HL-60 (cell line): Measurements from ENCODE around the gene PSME3.

ENCODE experiments used
- DNase-seq, 2 experiments: peaks; one replicate each; pipeline ENCODE4 v3.0.0-alpha.2; 2010 to 2020; ENCODE audit warnings: low read depth in 1 of 2, low spot score in 1 of 2
- H3K27ac ChIP-seq: fragments of 250-450 bp; sonication (Bioruptor Pico); replicated peaks from 2 replicates; pipeline ENCODE4 v1.5.1; 2020; ENCODE audit warnings: mild to moderate bottlenecking, moderate library complexity
- H3K27me3 ChIP-seq: fragments of 250-450 bp; sonication (Bioruptor Pico); 2 replicates; pipeline ENCODE4 v1.5.1; 2021; ENCODE audit warnings: mild to moderate bottlenecking, moderate library complexity; ENCODE audit not compliant: insufficient read depth, poor library complexity, severe bottlenecking
- H3K4me3 ChIP-seq: replicated peaks from 2 replicates; pipeline ENCODE4 v1.5.1; 2011; ENCODE audit warnings: mild to moderate bottlenecking, control low read depth, low read length; ENCODE audit not compliant: insufficient read depth
- CTCF ChIP-seq: IDR thresholded peaks from one replicate; pipeline ENCODE4 v1.5.1; 2011; ENCODE audit warnings: low read length, control low read depth, inconsistent platforms; ENCODE audit not compliant: insufficient read depth
- GABPA ChIP-seq: IDR thresholded peaks from 2 replicates; pipeline ENCODE4 v1.6.1; 2012; ENCODE audit warnings: low read depth
- POLR2AphosphoS5 ChIP-seq: IDR thresholded peaks from 2 replicates; pipeline ENCODE4 v1.6.1; 2012; ENCODE audit warnings: low read depth
- REST ChIP-seq: IDR thresholded peaks from 2 replicates; pipeline ENCODE4 v1.6.1; 2012; ENCODE audit warnings: low read depth; ENCODE audit not compliant: insufficient replicate concordance
- SPI1 ChIP-seq: IDR thresholded peaks from 2 replicates; pipeline ENCODE4 v1.6.1; 2012; ENCODE audit warnings: low read depth, mild to moderate bottlenecking, borderline replicate concordance

Gene PSME3

GRCh38 chr17:42868338-42868737, 35.1 kb downstream of the PSME3 start:
- Histone ChIP-seq H3K4me3 (no peak overlapping the region), H3K27me3 (no peaks in the 10 kb centered on the region), H3K27ac (no peak overlapping the region)
- DNase-seq = no peak
- no peak for TF ChIP-seq GABPA
- TF ChIP-seq POLR2AphosphoS5 = no peak
- no peak for TF ChIP-seq REST
- TF ChIP-seq CTCF = no peak
- TF ChIP-seq SPI1 = no peak

GRCh38 chr17:42871647-42872046, 38.5 kb downstream of the PSME3 start:
- no peak for TF ChIP-seq GABPA
- no peak for TF ChIP-seq CTCF
- TF ChIP-seq REST = no peak
- no peak for TF ChIP-seq POLR2AphosphoS5
- TF ChIP-seq SPI1 = no peak
- no peak for DNase-seq
- Histone ChIP-seq H3K27ac (no peak overlapping the region), H3K27me3 (no peaks in the 10 kb centered on the region), H3K4me3 (no peak overlapping the region)

GRCh38 chr17:42872251-42872965, 39.2 kb downstream of the PSME3 start:
- Histone ChIP-seq H3K27me3 (no peaks in the 10 kb centered on the region), H3K4me3 (no peak overlapping the region), H3K27ac (no peak overlapping the region)
- DNase-seq = no peak
- TF ChIP-seq SPI1 (no peak), REST (no peak)
